PFSK-1 (cell line): ENCODE results near the gene STAP2.

Experiments
- FOXP2 ChIP-seq: optimal IDR thresholded peaks from 2 replicates; pipeline ENCODE3; 2011; ENCODE audit warnings: borderline replicate concordance, control low read depth, inconsistent platforms; ENCODE audit not compliant: insufficient read depth; ENCODE audit errors: extremely low read length, extremely low read depth
- POLR2AphosphoS5 ChIP-seq: IDR thresholded peaks from 2 replicates; pipeline ENCODE4 v1.6.1; 2012; ENCODE audit warnings: low read depth, mild to moderate bottlenecking, control low read depth, low read length, moderate library complexity
- SIN3A ChIP-seq: IDR thresholded peaks from 2 replicates; pipeline ENCODE4 v1.6.1; 2012; ENCODE audit warnings: mild to moderate bottlenecking, low read length, moderate library complexity, borderline replicate concordance; ENCODE audit not compliant: insufficient read depth
- TAF1 ChIP-seq: IDR thresholded peaks from 2 replicates; pipeline ENCODE4 v1.6.1; 2012; ENCODE audit warnings: low read length, control low read depth, borderline replicate concordance; ENCODE audit not compliant: insufficient read depth
- TF ChIP-seq, protein P1 (sequence below), 2 experiments: IDR thresholded peaks; 2 replicates each; pipeline versions ENCODE4 v1.6.1 to v1.8.0; 2011 to 2012; ENCODE audit warnings: low read depth in 2 of 2, low read length in 2 of 2, control low read depth in 1 of 2, inconsistent platforms in 1 of 2, mild to moderate bottlenecking in 1 of 2, moderate library complexity in 1 of 2; ENCODE audit not compliant: insufficient read depth in 1 of 2

DNA sequence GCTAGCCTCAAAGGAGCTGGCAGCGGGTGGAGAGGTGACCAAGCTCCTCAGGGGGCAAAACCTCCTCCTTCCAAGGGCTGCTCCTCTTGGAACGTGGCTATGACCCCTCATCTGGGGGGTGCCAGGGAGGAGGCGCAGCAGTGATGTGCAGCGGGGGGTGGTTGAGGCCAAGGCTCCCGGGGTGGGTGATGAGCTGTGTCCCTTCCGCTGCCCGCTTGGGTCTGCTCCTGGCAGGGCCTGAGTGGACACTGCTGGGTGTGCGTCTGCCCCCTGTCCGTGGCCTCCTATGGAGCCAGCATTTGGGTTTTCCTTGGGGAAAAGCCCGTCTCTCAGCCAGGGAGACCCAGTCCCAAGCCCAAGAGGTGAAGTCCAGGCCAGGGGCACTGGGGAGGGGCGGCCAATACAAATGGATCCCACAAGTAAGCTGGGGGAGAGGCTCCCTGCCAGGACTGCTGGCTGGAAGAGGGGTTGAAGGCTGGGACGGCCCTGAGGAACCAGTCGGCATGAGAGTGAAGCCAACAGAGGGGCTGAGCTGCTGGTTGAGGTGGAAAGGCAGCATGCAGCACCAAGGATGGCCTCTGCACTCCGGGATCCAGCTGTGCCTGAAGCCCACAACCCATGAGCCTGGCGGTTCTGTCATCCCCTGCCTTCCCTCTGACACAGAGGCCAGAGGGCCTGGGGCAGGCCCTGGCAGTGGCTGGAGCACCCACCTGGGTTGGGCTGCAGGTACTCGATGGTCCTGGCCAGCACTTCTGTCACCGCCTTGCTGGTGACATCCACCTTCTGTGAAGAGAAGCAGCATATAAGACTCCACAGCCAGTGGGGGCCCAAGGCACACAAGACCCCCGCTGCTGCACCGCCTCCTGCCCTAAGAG lies 27.4 kb upstream of the STAP2 start:
- TF ChIP-seq, protein P1, sequence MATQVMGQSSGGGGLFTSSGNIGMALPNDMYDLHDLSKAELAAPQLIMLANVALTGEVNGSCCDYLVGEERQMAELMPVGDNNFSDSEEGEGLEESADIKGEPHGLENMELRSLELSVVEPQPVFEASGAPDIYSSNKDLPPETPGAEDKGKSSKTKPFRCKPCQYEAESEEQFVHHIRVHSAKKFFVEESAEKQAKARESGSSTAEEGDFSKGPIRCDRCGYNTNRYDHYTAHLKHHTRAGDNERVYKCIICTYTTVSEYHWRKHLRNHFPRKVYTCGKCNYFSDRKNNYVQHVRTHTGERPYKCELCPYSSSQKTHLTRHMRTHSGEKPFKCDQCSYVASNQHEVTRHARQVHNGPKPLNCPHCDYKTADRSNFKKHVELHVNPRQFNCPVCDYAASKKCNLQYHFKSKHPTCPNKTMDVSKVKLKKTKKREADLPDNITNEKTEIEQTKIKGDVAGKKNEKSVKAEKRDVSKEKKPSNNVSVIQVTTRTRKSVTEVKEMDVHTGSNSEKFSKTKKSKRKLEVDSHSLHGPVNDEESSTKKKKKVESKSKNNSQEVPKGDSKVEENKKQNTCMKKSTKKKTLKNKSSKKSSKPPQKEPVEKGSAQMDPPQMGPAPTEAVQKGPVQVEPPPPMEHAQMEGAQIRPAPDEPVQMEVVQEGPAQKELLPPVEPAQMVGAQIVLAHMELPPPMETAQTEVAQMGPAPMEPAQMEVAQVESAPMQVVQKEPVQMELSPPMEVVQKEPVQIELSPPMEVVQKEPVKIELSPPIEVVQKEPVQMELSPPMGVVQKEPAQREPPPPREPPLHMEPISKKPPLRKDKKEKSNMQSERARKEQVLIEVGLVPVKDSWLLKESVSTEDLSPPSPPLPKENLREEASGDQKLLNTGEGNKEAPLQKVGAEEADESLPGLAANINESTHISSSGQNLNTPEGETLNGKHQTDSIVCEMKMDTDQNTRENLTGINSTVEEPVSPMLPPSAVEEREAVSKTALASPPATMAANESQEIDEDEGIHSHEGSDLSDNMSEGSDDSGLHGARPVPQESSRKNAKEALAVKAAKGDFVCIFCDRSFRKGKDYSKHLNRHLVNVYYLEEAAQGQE (IDR thresholded peaks at IDR 0.05; ENCODE audit: insufficient read depth in 1 of 2, low read depth in 2 of 2, low read length in 2 of 2) = no peak
- TF ChIP-seq POLR2AphosphoS5 (no peak), TAF1 (no peak), SIN3A (no peak), FOXP2 (no peak)
